GM12878 (cell line): Measurements from ENCODE around the gene GPR107.

ENCODE experiments used
- MXI1 ChIP-seq: fragments of 150-350 bp; IDR thresholded peaks from 2 replicates; pipeline ENCODE4 v1.6.1; 2011; ENCODE audit warnings: low read depth, mild to moderate bottlenecking, inconsistent platforms, low read length, improper control_type of control experiment
- POLR2A ChIP-seq: IDR thresholded peaks from 2 replicates; pipeline ENCODE4 v1.6.1; 2011; ENCODE audit warnings: low read depth, mild to moderate bottlenecking, low read length
- SUZ12 ChIP-seq: fragments of 200-600 bp; sonication (generic); IDR thresholded peaks from one replicate; pipeline ENCODE4 v1.6.1; 2018; ENCODE audit warnings: antibody characterized with exemption, mild to moderate bottlenecking; ENCODE audit not compliant: unreplicated experiment
- TF ChIP-seq, protein P1 (sequence below), 3 experiments: IDR thresholded peaks in 2 of 3; conservative IDR thresholded peaks in 1 of 3; 2 replicates each; pipeline ENCODE4 v1.5.1; 2011; ENCODE audit warnings: low read depth in 3 of 3, low read length in 3 of 3, mild to moderate bottlenecking in 3 of 3, control low read depth in 2 of 3, moderate library complexity in 2 of 3, inconsistent platforms in 1 of 3, mixed read lengths in 1 of 3; ENCODE audit not compliant: control insufficient read depth in 2 of 3, insufficient read depth in 1 of 3; ENCODE audit errors: extremely low read depth in 1 of 3

DNA sequence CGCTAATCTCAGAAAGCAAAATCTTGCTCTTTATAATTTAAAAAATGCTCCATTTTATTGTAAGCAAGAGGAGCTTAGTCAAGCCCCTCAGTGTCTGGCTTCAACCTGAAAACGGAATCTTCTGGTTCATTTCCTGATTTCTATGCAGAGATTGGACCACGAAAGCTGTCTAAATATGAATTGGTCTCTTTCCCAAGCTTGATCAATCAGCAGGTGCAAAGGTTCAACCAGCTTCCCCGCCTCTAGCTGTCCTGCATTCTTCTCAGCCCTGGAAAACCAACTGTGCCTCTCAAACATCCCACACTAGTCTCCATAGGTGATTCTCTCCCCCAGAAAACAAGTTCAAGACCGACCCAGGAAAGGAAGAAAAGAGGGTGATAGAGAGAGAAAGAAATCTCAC, 45.2 kb upstream of the GPR107 start:
- TF ChIP-seq SUZ12 = no peak
- TF ChIP-seq, protein P1, sequence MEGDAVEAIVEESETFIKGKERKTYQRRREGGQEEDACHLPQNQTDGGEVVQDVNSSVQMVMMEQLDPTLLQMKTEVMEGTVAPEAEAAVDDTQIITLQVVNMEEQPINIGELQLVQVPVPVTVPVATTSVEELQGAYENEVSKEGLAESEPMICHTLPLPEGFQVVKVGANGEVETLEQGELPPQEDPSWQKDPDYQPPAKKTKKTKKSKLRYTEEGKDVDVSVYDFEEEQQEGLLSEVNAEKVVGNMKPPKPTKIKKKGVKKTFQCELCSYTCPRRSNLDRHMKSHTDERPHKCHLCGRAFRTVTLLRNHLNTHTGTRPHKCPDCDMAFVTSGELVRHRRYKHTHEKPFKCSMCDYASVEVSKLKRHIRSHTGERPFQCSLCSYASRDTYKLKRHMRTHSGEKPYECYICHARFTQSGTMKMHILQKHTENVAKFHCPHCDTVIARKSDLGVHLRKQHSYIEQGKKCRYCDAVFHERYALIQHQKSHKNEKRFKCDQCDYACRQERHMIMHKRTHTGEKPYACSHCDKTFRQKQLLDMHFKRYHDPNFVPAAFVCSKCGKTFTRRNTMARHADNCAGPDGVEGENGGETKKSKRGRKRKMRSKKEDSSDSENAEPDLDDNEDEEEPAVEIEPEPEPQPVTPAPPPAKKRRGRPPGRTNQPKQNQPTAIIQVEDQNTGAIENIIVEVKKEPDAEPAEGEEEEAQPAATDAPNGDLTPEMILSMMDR (IDR thresholded peaks at IDR 0.05 in 2 of 3, conservative IDR thresholded peaks at IDR 0.05 in 1 of 3; ENCODE audit: control insufficient read depth in 2 of 3, extremely low read depth in 1 of 3, insufficient read depth in 1 of 3, low read depth in 3 of 3, low read length in 3 of 3) = no peak
- no peak for TF ChIP-seq POLR2A
- TF ChIP-seq MXI1 = no peak
